GM18868 (cell line): ENCODE results near the gene MED13L.
"Not testable (repeated sequence)": the region's sequence is repeated elsewhere in the genome, so short reads cannot be mapped to it uniquely, and the experiment has no call there.

ENCODE experiments used
- ATAC-seq: cut with Tn5 transposase; IDR thresholded peaks from one replicate; pipeline ENCODE4 v1.9.1; 2021; ENCODE audit warnings: mild to moderate bottlenecking, moderate library complexity; ENCODE audit not compliant: unreplicated experiment

Gene MED13L

GRCh38 chr12:116249938-116250337, 27.6 kb downstream of the MED13L start:
- ATAC-seq, result no peak

GRCh38 chr12:116248930-116249329, 28.6 kb downstream of the MED13L start:
- ATAC-seq, result no peak

GRCh38 chr12:116248433-116248832, 29.1 kb downstream of the MED13L start:
- no peak for ATAC-seq

GRCh38 chr12:116247377-116247776, 30.1 kb downstream of the MED13L start:
- no peak for ATAC-seq

- ATAC-seq, result no peak
Observed at GRCh38 chr12:116246490-116247179, 30.9 kb downstream of the MED13L start.

- no peak for ATAC-seq
Observed at GRCh38 chr12:116245189-116245588, 32.3 kb downstream of the MED13L start.

- no peak for ATAC-seq
Observed at GRCh38 chr12:116244474-116245090, 32.9 kb downstream of the MED13L start.

GRCh38 chr12:116244001-116244400, 33.5 kb downstream of the MED13L start:
- no peak for ATAC-seq

- no peak for ATAC-seq
Observed at GRCh38 chr12:116242740-116243139, 34.8 kb downstream of the MED13L start.

- ATAC-seq, result no peak
Observed at GRCh38 chr12:116241157-116241759, 36.2 kb downstream of the MED13L start.

GRCh38 chr12:116238570-116239119, 38.8 kb downstream of the MED13L start:
- ATAC-seq, result not testable (repeated sequence)

- ATAC-seq, result no peak
Observed at GRCh38 chr12:116238149-116238548, 39.3 kb downstream of the MED13L start.

GRCh38 chr12:116236976-116237375, 40.5 kb downstream of the MED13L start:
- ATAC-seq, result no peak

- peak; percentile 65 for ATAC-seq
Observed at GRCh38 chr12:116236148-116236731, 41.3 kb downstream of the MED13L start.

- ATAC-seq, result not testable (repeated sequence)
Observed at GRCh38 chr12:116234148-116234547, 43.3 kb downstream of the MED13L start.

GRCh38 chr12:116233669-116234068, 43.8 kb downstream of the MED13L start:
- no peak for ATAC-seq

- no peak for ATAC-seq
Observed at GRCh38 chr12:116227811-116228210, 49.7 kb downstream of the MED13L start.

GRCh38 chr12:116226026-116226425, 51.5 kb downstream of the MED13L start:
- no peak for ATAC-seq

GRCh38 chr12:116222358-116222757, 55.1 kb downstream of the MED13L start:
- ATAC-seq, result no peak

GRCh38 chr12:116220756-116221155, 56.7 kb downstream of the MED13L start:
- no peak for ATAC-seq

- ATAC-seq, result no peak
Observed at GRCh38 chr12:116217045-116217735, 60.3 kb downstream of the MED13L start.
